Mesendoderm (in vitro differentiated cells): ENCODE data around the gene CYB561.

Experiments
- DNase-seq: peaks from one replicate; pipeline ENCODE4 v3.0.0; 2013
- H2AK5ac ChIP-seq: 2 replicates; pipeline ENCODE4 v1.6.1; 2013; ENCODE audit warnings: low read length, inconsistent platforms
- H2BK120ac ChIP-seq: 2 replicates; pipeline ENCODE4 v1.6.1; 2013; ENCODE audit warnings: low read depth, mild to moderate bottlenecking, low read length, moderate library complexity, mixed read lengths
- H2BK15ac ChIP-seq: replicated peaks from 2 replicates; pipeline ENCODE4 v1.6.1; 2013; ENCODE audit warnings: low read depth, mild to moderate bottlenecking, moderate library complexity
- H2BK5ac ChIP-seq: 2 replicates; pipeline ENCODE4 v1.6.1; 2013; ENCODE audit warnings: low read length, inconsistent platforms
- H3K18ac ChIP-seq: 2 replicates; pipeline ENCODE4 v1.6.1; 2013; ENCODE audit warnings: mild to moderate bottlenecking, low read length, mixed read lengths
- H3K23ac ChIP-seq: one replicate; pipeline ENCODE4 v1.6.1; 2013; ENCODE audit warnings: low read length
- H3K27ac ChIP-seq: 2 replicates; pipeline ENCODE4 v1.5.1; 2013; ENCODE audit warnings: low read depth, mild to moderate bottlenecking, inconsistent platforms, low read length, moderate library complexity
- H3K27me3 ChIP-seq: 2 replicates; pipeline ENCODE4 v1.6.1; 2013; ENCODE audit warnings: low read length, control low read depth, mild to moderate bottlenecking, inconsistent platforms; ENCODE audit not compliant: insufficient read depth, poor library complexity
- H3K36me3 ChIP-seq: 2 replicates; pipeline ENCODE4 v1.6.1; 2013; ENCODE audit warnings: low read length, inconsistent platforms; ENCODE audit not compliant: control insufficient read depth, insufficient read depth
- H3K4ac ChIP-seq: one replicate; pipeline ENCODE4 v1.6.1; 2013; ENCODE audit warnings: low read depth, mild to moderate bottlenecking, low read length, moderate library complexity
- H3K4me1 ChIP-seq: 2 replicates; pipeline ENCODE4 v1.6.1; 2013; ENCODE audit warnings: low read depth, low read length, inconsistent platforms; ENCODE audit not compliant: control insufficient read depth
- H3K4me2 ChIP-seq: 2 replicates; pipeline ENCODE4 v1.6.1; 2013; ENCODE audit warnings: low read length
- H3K4me3 ChIP-seq: 2 replicates; pipeline ENCODE4 v1.5.1; 2013; ENCODE audit warnings: mild to moderate bottlenecking, low read length
- H3K56ac ChIP-seq: one replicate; pipeline ENCODE4 v1.6.1; 2013; ENCODE audit warnings: low read length
- H3K79me1 ChIP-seq: 2 replicates; pipeline ENCODE4 v1.6.1; 2013; ENCODE audit warnings: low read length, inconsistent platforms
- H3K79me2 ChIP-seq: 2 replicates; pipeline ENCODE4 v1.6.1; 2013; ENCODE audit warnings: mild to moderate bottlenecking, low read length; ENCODE audit not compliant: control insufficient read depth, insufficient read depth
- H3K9ac ChIP-seq: 2 replicates; pipeline ENCODE4 v1.6.1; 2013; ENCODE audit warnings: low read length, inconsistent platforms
- H4K5ac ChIP-seq: one replicate; pipeline ENCODE4 v1.6.1; 2013; ENCODE audit warnings: low read length
- H4K8ac ChIP-seq: one replicate; pipeline ENCODE4 v1.6.1; 2013; ENCODE audit warnings: low read depth, mild to moderate bottlenecking, control low read depth, low read length, moderate library complexity
- WGBS: extraction: QIAGEN DNeasy Blood & Tissue Kit; methylation state at CpG from one replicate; pipeline ENCODE4 v1.1.7; 2013; ENCODE audit warnings: low lambda C conversion rate, missing lambda C conversion rate; ENCODE audit not compliant: insufficient coverage; ENCODE audit errors: extremely low coverage; 5-methylcytosine and 5-hydroxymethylcytosine counted together

The CYB561 gene

GRCh38 chr17:63437287-63438091, 8.6 kb downstream of the CYB561 start:
- no peak overlapping the region for H2BK5ac ChIP-seq
- no peaks in the 10 kb centered on the region for H3K4me1 ChIP-seq
- no peak overlapping the region for H3K18ac ChIP-seq

GRCh38 chr17:63436523-63437110, 9.5 kb downstream of the CYB561 start:
- Histone ChIP-seq H3K36me3 (no peaks in the 10 kb centered on the region), H2AK5ac (no peak overlapping the region), H3K23ac (no peak overlapping the region), H3K4me1 (no peaks in the 10 kb centered on the region), H3K79me1 (no peaks in the 10 kb centered on the region), H3K27ac (no peak overlapping the region), H3K27me3 (no peaks in the 10 kb centered on the region), H3K79me2 (no peaks in the 10 kb centered on the region), H2BK15ac (no peak overlapping the region), H3K4me3 (no peak overlapping the region), H4K5ac (no peak overlapping the region), H3K9ac (no peak overlapping the region), H3K4me2 (no peak overlapping the region), H2BK120ac (no peak overlapping the region), H3K4ac (no peak overlapping the region), H4K8ac (no peak overlapping the region), H2BK5ac (no peak overlapping the region), H3K18ac (no peak overlapping the region), H3K56ac (no peak overlapping the region)
- no CpG with 5 or more reads among the region's 17 CpGs for WGBS
- peak; percentile 50 for DNase-seq

More at GRCh38 chr17:63437287-63438091, 8.6 kb downstream of the CYB561 start:
- Histone ChIP-seq H4K5ac (no peak overlapping the region), H3K4ac (no peak overlapping the region), H3K27ac (no peak overlapping the region), H3K27me3 (no peaks in the 10 kb centered on the region), H3K4me2 (no peak overlapping the region), H3K23ac (no peak overlapping the region), H4K8ac (no peak overlapping the region), H2BK15ac (no peak overlapping the region), H3K9ac (no peak overlapping the region), H3K79me1 (no peaks in the 10 kb centered on the region), H2AK5ac (no peak overlapping the region), H3K79me2 (no peaks in the 10 kb centered on the region), H3K36me3 (no peaks in the 10 kb centered on the region), H3K56ac (no peak overlapping the region), H3K4me3 (no peak overlapping the region), H2BK120ac (no peak overlapping the region)
- no peak for DNase-seq
- WGBS = no CpG with 5 or more reads among the region's 55 CpGs

- no peak overlapping the region for H2BK15ac ChIP-seq
- H3K36me3 ChIP-seq = no peaks in the 10 kb centered on the region
- no peak overlapping the region for H2BK120ac ChIP-seq
- H3K9ac ChIP-seq = no peak overlapping the region
- no peak overlapping the region for H3K4me3 ChIP-seq
- H3K27ac ChIP-seq = no peak overlapping the region
- H3K56ac ChIP-seq = no peak overlapping the region
- no peak overlapping the region for H2AK5ac ChIP-seq
- DNase-seq = no peak
- H4K8ac ChIP-seq = no peak overlapping the region
- H3K27me3 ChIP-seq = no peaks in the 10 kb centered on the region
- H3K4me2 ChIP-seq = no peak overlapping the region
- no peaks in the 10 kb centered on the region for H3K4me1 ChIP-seq
- H3K79me2 ChIP-seq = no peaks in the 10 kb centered on the region
- no CpG with 5 or more reads among the region's 29 CpGs for WGBS
- H2BK5ac ChIP-seq = no peak overlapping the region
- H3K4ac ChIP-seq = no peak overlapping the region
- no peak overlapping the region for H4K5ac ChIP-seq
- H3K79me1 ChIP-seq = no peaks in the 10 kb centered on the region
- no peak overlapping the region for H3K18ac ChIP-seq
- no peak overlapping the region for H3K23ac ChIP-seq
Observed at GRCh38 chr17:63435681-63436522, 10.2 kb downstream of the CYB561 start.

GRCh38 chr17:63434951-63435571, 11.0 kb downstream of the CYB561 start:
- no peak overlapping the region for H2BK15ac ChIP-seq
- WGBS = no CpG with 5 or more reads among the region's 25 CpGs

GRCh38 chr17:63433746-63434591, 12.1 kb downstream of the CYB561 start:
- H3K36me3 ChIP-seq = no peaks in the 10 kb centered on the region
- no CpG with 5 or more reads among the region's 32 CpGs for WGBS
- no peak overlapping the region for H4K5ac ChIP-seq
- no peak overlapping the region for H2BK15ac ChIP-seq
- H3K4me2 ChIP-seq = no peak overlapping the region
- no peaks in the 10 kb centered on the region for H3K27me3 ChIP-seq
- H4K8ac ChIP-seq = no peak overlapping the region
- H2BK120ac ChIP-seq = no peak overlapping the region
- H3K27ac ChIP-seq = peak overlapping the region; percentile 27
- no peaks in the 10 kb centered on the region for H3K79me2 ChIP-seq
- H2BK5ac ChIP-seq = no peak overlapping the region
- no peak overlapping the region for H3K9ac ChIP-seq
- no peak overlapping the region for H3K4ac ChIP-seq
- H3K79me1 ChIP-seq = no peaks in the 10 kb centered on the region
- H3K18ac ChIP-seq = no peak overlapping the region
- no peak overlapping the region for H3K23ac ChIP-seq
- H3K4me1 ChIP-seq = no peaks in the 10 kb centered on the region
- H3K4me3 ChIP-seq = no peak overlapping the region
- no peak overlapping the region for H2AK5ac ChIP-seq
- DNase-seq = no peak
- no peak overlapping the region for H3K56ac ChIP-seq

More at GRCh38 chr17:63434951-63435571, 11.0 kb downstream of the CYB561 start:
- no peak overlapping the region for H2BK5ac ChIP-seq
- H2AK5ac ChIP-seq = no peak overlapping the region
- DNase-seq = no peak
- no peak overlapping the region for H3K9ac ChIP-seq
- H3K79me1 ChIP-seq = no peaks in the 10 kb centered on the region
- H3K36me3 ChIP-seq = no peaks in the 10 kb centered on the region
- no peak overlapping the region for H3K27ac ChIP-seq
- H3K79me2 ChIP-seq = no peaks in the 10 kb centered on the region
- H3K4ac ChIP-seq = no peak overlapping the region
- no peak overlapping the region for H3K4me3 ChIP-seq
- no peaks in the 10 kb centered on the region for H3K27me3 ChIP-seq
- no peak overlapping the region for H4K5ac ChIP-seq
- no peak overlapping the region for H4K8ac ChIP-seq
- H3K18ac ChIP-seq = no peak overlapping the region
- no peak overlapping the region for H3K23ac ChIP-seq
- H2BK120ac ChIP-seq = no peak overlapping the region
- H3K4me2 ChIP-seq = no peak overlapping the region
- no peak overlapping the region for H3K56ac ChIP-seq
- H3K4me1 ChIP-seq = no peaks in the 10 kb centered on the region
